ENCODE data around the gene CASK.

Gene CASK

GRCh38 chrX:41670112-41670511 lies 253.2 kb downstream of the CASK start:
- no peaks in the 10 kb centered on the region for H3K27me3 ChIP-seq (ENCODE audit: control insufficient read depth, insufficient read depth, low read length)
- H3K9ac ChIP-seq = no peak overlapping the region
- H3K27ac ChIP-seq = no peak overlapping the region
- H3K79me2 ChIP-seq = no peaks in the 10 kb centered on the region
- no peaks in the 10 kb centered on the region for H3K36me3 ChIP-seq (ENCODE audit: control insufficient read depth, insufficient read depth, low read length)
- H3K4me1 ChIP-seq = no peaks in the 10 kb centered on the region
- H3K4me3 ChIP-seq (ENCODE audit: low read depth, low read length) = no peak overlapping the region
- no peaks in the 10 kb centered on the region for H3K9me3 ChIP-seq (ENCODE audit: control insufficient read depth, low read length)
- no peak overlapping the region for H3K4me2 ChIP-seq (ENCODE audit: low read length)
- TF ChIP-seq CTCF (IDR thresholded peaks at IDR 0.05) = no peak
- H2AFZ ChIP-seq = no peak overlapping the region

- Histone ChIP-seq H3K9ac (no peak overlapping the region), H3K27ac (no peak overlapping the region), H3K79me2 (no peaks in the 10 kb centered on the region), H3K9me3 (ENCODE audit: control insufficient read depth, low read length) (no peaks in the 10 kb centered on the region), H3K4me2 (ENCODE audit: low read length) (no peak overlapping the region), H3K36me3 (ENCODE audit: control insufficient read depth, insufficient read depth, low read length) (no peaks in the 10 kb centered on the region), H3K4me3 (ENCODE audit: low read depth, low read length) (no peak overlapping the region), H2AFZ (no peak overlapping the region), H3K4me1 (no peaks in the 10 kb centered on the region), H3K27me3 (ENCODE audit: control insufficient read depth, insufficient read depth, low read length) (no peaks in the 10 kb centered on the region)
- no peak for TF ChIP-seq CTCF (IDR thresholded peaks at IDR 0.05)
Measured at GRCh38 chrX:41667631-41668030, 255.7 kb downstream of the CASK start.

- Histone ChIP-seq H3K27me3 (ENCODE audit: control insufficient read depth, insufficient read depth, low read length) (no peaks in the 10 kb centered on the region), H3K79me2 (no peaks in the 10 kb centered on the region), H3K4me2 (ENCODE audit: low read length) (no peak overlapping the region), H2AFZ (no peak overlapping the region), H3K27ac (no peak overlapping the region), H3K9ac (no peak overlapping the region), H3K9me3 (ENCODE audit: control insufficient read depth, low read length) (no peaks in the 10 kb centered on the region), H3K36me3 (ENCODE audit: control insufficient read depth, insufficient read depth, low read length) (no peaks in the 10 kb centered on the region), H3K4me3 (ENCODE audit: low read depth, low read length) (no peak overlapping the region), H3K4me1 (no peaks in the 10 kb centered on the region)
- TF ChIP-seq CTCF (IDR thresholded peaks at IDR 0.05) = no peak
Measured at GRCh38 chrX:41666251-41666650, 257.1 kb downstream of the CASK start.

GRCh38 chrX:41665686-41666085 lies 257.7 kb downstream of the CASK start:
- H3K4me3 ChIP-seq (ENCODE audit: low read depth, low read length) = no peak overlapping the region
- no peak overlapping the region for H2AFZ ChIP-seq
- no peaks in the 10 kb centered on the region for H3K9me3 ChIP-seq (ENCODE audit: control insufficient read depth, low read length)
- H3K79me2 ChIP-seq = no peaks in the 10 kb centered on the region
- H3K27me3 ChIP-seq (ENCODE audit: control insufficient read depth, insufficient read depth, low read length) = no peaks in the 10 kb centered on the region
- no peak overlapping the region for H3K27ac ChIP-seq
- H3K4me2 ChIP-seq (ENCODE audit: low read length) = no peak overlapping the region
- no peaks in the 10 kb centered on the region for H3K36me3 ChIP-seq (ENCODE audit: control insufficient read depth, insufficient read depth, low read length)
- H3K4me1 ChIP-seq = no peaks in the 10 kb centered on the region
- H3K9ac ChIP-seq = no peak overlapping the region
- TF ChIP-seq CTCF (IDR thresholded peaks at IDR 0.05) = no peak

- H3K9ac ChIP-seq = no peak overlapping the region
- no peaks in the 10 kb centered on the region for H3K36me3 ChIP-seq (ENCODE audit: control insufficient read depth, insufficient read depth, low read length)
- no peak overlapping the region for H3K27ac ChIP-seq
- H3K4me1 ChIP-seq = no peaks in the 10 kb centered on the region
- no peaks in the 10 kb centered on the region for H3K79me2 ChIP-seq
- H3K27me3 ChIP-seq (ENCODE audit: control insufficient read depth, insufficient read depth, low read length) = no peaks in the 10 kb centered on the region
- H3K4me3 ChIP-seq (ENCODE audit: low read depth, low read length) = no peak overlapping the region
- no peak overlapping the region for H3K4me2 ChIP-seq (ENCODE audit: low read length)
- no peaks in the 10 kb centered on the region for H3K9me3 ChIP-seq (ENCODE audit: control insufficient read depth, low read length)
- H2AFZ ChIP-seq = no peak overlapping the region
- no peak for TF ChIP-seq CTCF (IDR thresholded peaks at IDR 0.05)
Measured at GRCh38 chrX:41664908-41665307, 258.4 kb downstream of the CASK start.

All from parathyroid adenoma (tissue), 2 donors.